ENCODE measurements around the gene LCE3B. TPM values are rescaled to one million over a fixed set of nuclear protein-coding genes. Genes with fewer than 3 reads are reported as not detected.
"Not testable (repeated sequence)": the region's sequence is repeated elsewhere in the genome, so short reads cannot be mapped to it uniquely, and the experiment has no call there.

The LCE3B gene
- not detected for total RNA-seq

DNA sequence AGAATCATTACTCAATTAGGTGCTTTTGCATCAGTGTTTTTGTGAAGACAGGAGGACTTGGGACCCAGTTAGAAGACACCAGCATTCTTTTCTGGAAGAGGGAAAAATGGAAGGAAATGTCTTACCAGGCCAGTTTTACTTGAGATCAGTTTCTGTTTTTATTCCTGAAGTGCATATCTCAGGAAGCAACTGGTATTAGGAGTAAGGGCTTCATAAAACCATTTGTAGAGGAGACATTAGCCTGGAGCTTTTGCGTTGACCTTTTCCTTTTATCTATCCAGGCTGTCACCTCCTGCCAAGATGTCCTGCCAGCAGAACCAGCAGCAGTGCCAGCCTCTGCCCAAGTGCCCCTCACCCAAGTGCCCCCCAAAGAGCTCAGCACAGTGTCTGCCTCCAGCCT is at the start of gene LCE3B:
LCE3B (plus strand) TSS at position 301 of the 400 bp plus-strand sequence; CDS start at position 301, 0 bp downstream.
- Mint-ChIP-seq H3K27ac (no peak within 1 kb of the TSS), H3K4me1 (no peaks in the 10 kb centered on the region), H3K9me3 (peaks cover 3% of the 10 kb centered on the region), H3K4me3 (no peak within 1 kb of the TSS), H3K27me3 (peaks cover 41% of the 10 kb centered on the region), H3K36me3 (ENCODE audit: low read depth) (no peaks in the 10 kb centered on the region)
- no peak for ATAC-seq (replicated peaks)

DNA sequence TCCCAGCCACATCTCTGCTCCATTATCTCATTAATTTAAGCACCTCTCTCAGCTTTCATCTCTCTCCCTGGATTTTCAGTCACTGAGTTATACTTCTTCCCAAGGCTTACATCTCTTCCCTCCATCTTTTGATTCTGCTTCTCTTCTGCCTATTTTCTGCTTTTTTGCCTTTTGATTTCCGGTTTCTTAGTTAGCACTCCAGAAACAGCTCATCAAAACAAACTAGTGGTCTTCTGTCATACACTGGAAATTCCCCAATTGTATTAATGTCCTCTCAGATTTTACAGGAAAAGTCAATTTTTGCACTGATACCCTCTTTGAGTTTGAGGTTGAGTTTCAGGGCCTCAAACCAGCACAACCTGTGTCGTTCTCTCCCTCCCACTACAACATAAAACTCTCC is 48.5 kb upstream of the LCE3B start:
- Mint-ChIP-seq H3K27ac (no peak overlapping the region), H3K36me3 (ENCODE audit: low read depth) (no peaks in the 10 kb centered on the region), H3K4me3 (no peak overlapping the region), H3K9me3 (peaks cover 3% of the 10 kb centered on the region), H3K27me3 (peaks cover 7% of the 10 kb centered on the region), H3K4me1 (no peaks in the 10 kb centered on the region)
- no peak for ATAC-seq (replicated peaks)

DNA sequence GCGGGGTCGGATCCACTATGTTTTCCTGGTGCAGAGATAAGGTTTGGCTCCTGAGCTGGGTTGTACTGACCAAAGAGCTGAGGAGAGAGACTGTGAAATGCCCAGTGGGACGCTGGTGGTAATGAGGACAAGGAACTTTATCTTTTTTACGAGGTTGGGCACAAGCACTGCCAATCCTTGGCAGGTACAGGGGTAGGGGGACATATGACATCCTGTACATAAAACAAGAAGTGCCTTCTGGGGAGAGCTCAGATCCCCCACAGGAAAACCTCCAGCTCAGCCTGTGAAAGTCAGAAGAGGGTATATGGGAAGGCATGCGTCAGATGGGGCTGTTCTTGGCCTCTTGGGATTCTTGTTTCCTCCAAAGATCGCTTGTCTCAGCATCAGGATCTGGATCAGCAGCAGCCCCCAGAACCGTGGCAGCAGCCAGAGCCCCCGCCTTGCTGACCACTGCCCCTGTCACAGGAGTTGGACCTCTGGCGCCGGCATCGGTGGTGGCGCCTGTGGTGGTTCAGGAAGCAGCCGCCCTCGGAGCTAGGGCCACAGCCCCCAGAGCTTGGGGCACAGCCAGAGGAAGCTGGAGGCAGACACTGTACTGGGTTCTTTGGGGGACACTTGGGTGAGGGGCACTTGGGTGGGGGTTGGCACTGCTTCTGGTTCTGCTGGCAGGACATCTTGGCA is 47.9 kb upstream of the LCE3B start:
- H3K27me3 Mint-ChIP-seq: peaks cover 7% of the 10 kb centered on the region
- H3K27ac Mint-ChIP-seq: no peak overlapping the region
- no peak for ATAC-seq (replicated peaks)
- H3K4me3 Mint-ChIP-seq: no peak overlapping the region
- H3K36me3 Mint-ChIP-seq (ENCODE audit: low read depth): no peaks in the 10 kb centered on the region
- H3K9me3 Mint-ChIP-seq: peaks cover 3% of the 10 kb centered on the region
- H3K4me1 Mint-ChIP-seq: no peaks in the 10 kb centered on the region

DNA sequence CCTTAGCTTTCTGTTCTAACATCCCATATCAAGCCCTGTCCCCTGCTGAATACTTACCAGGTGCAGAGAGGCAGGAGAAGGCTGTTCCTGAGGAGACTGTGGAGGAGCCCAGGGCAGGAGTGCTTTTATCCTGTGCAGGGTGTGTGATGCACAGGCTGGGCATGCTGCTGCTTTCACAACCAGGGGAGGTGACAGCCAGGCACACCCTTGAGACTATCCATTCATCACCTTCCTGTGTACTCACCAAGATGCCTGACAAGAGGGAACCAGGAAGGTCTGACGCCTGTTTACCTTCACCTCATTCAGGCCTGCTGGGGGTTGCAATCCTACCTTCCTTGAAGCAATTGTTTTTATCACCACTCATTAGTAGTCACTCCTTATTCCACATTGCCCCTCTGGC is 46.9 kb upstream of the LCE3B start, which contains the start of gene LCE3E:
LCE3E (minus strand) TSS at position 100 of the 400 bp plus-strand sequence. CDS start 572 bp downstream, outside the sequence.
- peaks cover 3% of the 10 kb centered on the region for H3K9me3 Mint-ChIP-seq
- ATAC-seq (replicated peaks): peak; percentile 21
- H3K4me3 Mint-ChIP-seq: no peak within 1 kb of the TSS
- no peak within 1 kb of the TSS for H3K27ac Mint-ChIP-seq
- H3K27me3 Mint-ChIP-seq: peaks cover 12% of the 10 kb centered on the region
- H3K36me3 Mint-ChIP-seq (ENCODE audit: low read depth): no peaks in the 10 kb centered on the region
- H3K4me1 Mint-ChIP-seq: no peaks in the 10 kb centered on the region

- H3K4me3 Mint-ChIP-seq: no peak overlapping the region
- peak; percentile 94 for ATAC-seq (replicated peaks)
- H3K27ac Mint-ChIP-seq: no peak overlapping the region
- H3K4me1 Mint-ChIP-seq: no peaks in the 10 kb centered on the region
- H3K27me3 Mint-ChIP-seq: peaks cover 36% of the 10 kb centered on the region
- no peaks in the 10 kb centered on the region for H3K36me3 Mint-ChIP-seq (ENCODE audit: low read depth)
- H3K9me3 Mint-ChIP-seq: no peaks in the 10 kb centered on the region
Measured at GRCh38 chr1:152577168-152577567, 36.4 kb upstream of the LCE3B start.

GRCh38 chr1:152579526-152579925 is 34.1 kb upstream of the LCE3B start:
- not testable (repeated sequence) for ATAC-seq (replicated peaks); H3K36me3 Mint-ChIP-seq (ENCODE audit: low read depth); H3K9me3 Mint-ChIP-seq; H3K4me1 Mint-ChIP-seq; H3K4me3 Mint-ChIP-seq; H3K27ac Mint-ChIP-seq
- peaks cover 30% of the 10 kb centered on the region for H3K27me3 Mint-ChIP-seq

GRCh38 chr1:152580433-152580832 is 33.2 kb upstream of the LCE3B start, which contains the start of gene LCE3D:
TSS of gene LCE3D (minus strand) at chr1:152580516. CDS start at chr1:152579936, 580 bp downstream.
- Mint-ChIP-seq H3K9me3 (no peaks in the 10 kb centered on the region), H3K36me3 (ENCODE audit: low read depth) (no peaks in the 10 kb centered on the region), H3K4me1 (no peaks in the 10 kb centered on the region), H3K4me3 (no peak within 1 kb of the TSS), H3K27me3 (peaks cover 24% of the 10 kb centered on the region), H3K27ac (no peak within 1 kb of the TSS)
- no peak for ATAC-seq (replicated peaks)

DNA sequence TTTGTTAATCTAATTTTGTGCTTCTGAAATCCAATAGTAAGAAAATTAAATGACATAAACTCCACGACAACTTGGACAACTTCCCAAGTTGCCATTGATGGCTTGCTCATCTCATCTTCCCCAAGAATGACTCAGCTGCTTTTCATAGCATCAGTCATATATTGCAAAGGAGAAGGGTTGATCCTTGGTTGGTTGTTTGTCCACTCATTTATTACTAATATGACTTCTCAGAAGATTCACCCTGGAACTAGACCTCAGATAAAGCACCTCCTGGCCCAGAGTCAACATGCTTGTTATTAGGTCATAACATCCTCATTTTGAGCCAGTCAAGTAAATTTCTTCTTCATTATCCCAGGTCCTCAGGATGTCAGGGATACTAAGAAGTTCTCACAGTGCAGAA is 31.0 kb upstream of the LCE3B start:
- no peaks in the 10 kb centered on the region for H3K4me1 Mint-ChIP-seq
- peaks cover 26% of the 10 kb centered on the region for H3K27me3 Mint-ChIP-seq
- H3K4me3 Mint-ChIP-seq: no peak overlapping the region
- no peaks in the 10 kb centered on the region for H3K9me3 Mint-ChIP-seq
- ATAC-seq (replicated peaks): peak; percentile 44
- no peaks in the 10 kb centered on the region for H3K36me3 Mint-ChIP-seq (ENCODE audit: low read depth)
- no peak overlapping the region for H3K27ac Mint-ChIP-seq

GRCh38 chr1:152585586-152585985 is 28.0 kb upstream of the LCE3B start:
- no peak for ATAC-seq (replicated peaks)
- H3K9me3 Mint-ChIP-seq: no peaks in the 10 kb centered on the region

DNA sequence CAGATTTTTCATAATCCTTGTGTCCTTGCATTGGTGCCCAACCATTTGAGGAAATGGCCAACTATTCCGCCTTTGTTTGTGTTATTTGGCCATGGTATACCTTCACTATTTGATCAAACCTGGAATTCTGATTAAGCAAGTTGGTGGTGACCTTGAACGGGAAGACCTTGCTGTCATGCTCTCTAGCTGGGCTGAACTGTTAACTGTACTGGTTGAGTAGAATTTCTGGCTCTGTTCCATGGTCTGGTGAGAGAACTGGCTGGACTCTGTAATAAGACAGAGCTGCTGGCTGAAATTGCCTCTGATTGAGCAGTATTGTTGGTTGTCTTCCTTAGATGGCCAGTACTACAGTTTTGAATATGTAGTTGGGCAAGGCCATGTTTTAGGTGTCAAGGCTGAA is 16.6 kb upstream of the LCE3B start:
- no peaks in the 10 kb centered on the region for H3K36me3 Mint-ChIP-seq (ENCODE audit: low read depth)
- no peak overlapping the region for H3K4me3 Mint-ChIP-seq
- H3K27me3 Mint-ChIP-seq: peaks cover 29% of the 10 kb centered on the region
- no peak overlapping the region for H3K27ac Mint-ChIP-seq
- H3K4me1 Mint-ChIP-seq: no peaks in the 10 kb centered on the region
- no peak for ATAC-seq (replicated peaks)
- H3K9me3 Mint-ChIP-seq: peaks cover 5% of the 10 kb centered on the region

More at GRCh38 chr1:152585586-152585985, 28.0 kb upstream of the LCE3B start:
- H3K36me3 Mint-ChIP-seq (ENCODE audit: low read depth): no peaks in the 10 kb centered on the region
- no peak overlapping the region for H3K27ac Mint-ChIP-seq
- H3K4me1 Mint-ChIP-seq: no peaks in the 10 kb centered on the region
- peaks cover 19% of the 10 kb centered on the region for H3K27me3 Mint-ChIP-seq
- no peak overlapping the region for H3K4me3 Mint-ChIP-seq

GRCh38 chr1:152599934-152600333 is 13.7 kb upstream of the LCE3B start, which contains the start of gene LCE3C:
TSS of gene LCE3C (plus strand) at chr1:152600234. CDS start at chr1:152600732, 498 bp downstream.
- ATAC-seq (replicated peaks): no peak
- H3K4me1 Mint-ChIP-seq: no peaks in the 10 kb centered on the region

DNA sequence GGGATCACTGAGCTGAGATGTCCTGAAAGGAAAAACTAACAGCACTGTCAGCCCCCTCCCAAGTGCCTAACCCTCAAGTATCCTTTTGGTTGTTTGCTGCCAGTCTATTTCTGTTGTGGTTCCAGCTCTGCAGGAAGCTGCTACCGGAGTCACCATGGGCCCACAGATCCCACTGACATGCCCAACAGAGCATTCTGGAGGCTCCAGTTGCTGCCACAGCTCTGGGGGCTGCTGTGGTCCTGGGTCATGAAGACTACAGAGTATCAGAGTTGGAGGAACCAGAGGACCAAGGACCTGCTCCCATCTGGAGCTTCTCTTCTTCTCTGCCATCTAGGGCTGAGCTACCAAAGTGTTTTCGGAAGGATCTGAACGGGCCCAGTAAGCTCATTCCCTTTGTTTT is 8.4 kb downstream of the LCE3B start:
- no peaks in the 10 kb centered on the region for H3K36me3 Mint-ChIP-seq (ENCODE audit: low read depth)
- H3K4me3 Mint-ChIP-seq: no peak overlapping the region
- H3K27me3 Mint-ChIP-seq: peaks cover 19% of the 10 kb centered on the region
- H3K9me3 Mint-ChIP-seq: peaks cover 7% of the 10 kb centered on the region
- ATAC-seq (replicated peaks): no peak
- H3K27ac Mint-ChIP-seq: no peak overlapping the region
- no peaks in the 10 kb centered on the region for H3K4me1 Mint-ChIP-seq

More at GRCh38 chr1:152599934-152600333, 13.7 kb upstream of the LCE3B start, which contains the start of gene LCE3C:
- no peak within 1 kb of the TSS for H3K4me3 Mint-ChIP-seq
- peaks cover 5% of the 10 kb centered on the region for H3K9me3 Mint-ChIP-seq
- H3K27ac Mint-ChIP-seq: no peak within 1 kb of the TSS
- H3K27me3 Mint-ChIP-seq: peaks cover 34% of the 10 kb centered on the region
- H3K36me3 Mint-ChIP-seq (ENCODE audit: low read depth): no peaks in the 10 kb centered on the region

- no peaks in the 10 kb centered on the region for H3K4me1 Mint-ChIP-seq
- H3K36me3 Mint-ChIP-seq (ENCODE audit: low read depth): no peaks in the 10 kb centered on the region
- peaks cover 27% of the 10 kb centered on the region for H3K27me3 Mint-ChIP-seq
- no peak for ATAC-seq (replicated peaks)
- H3K9me3 Mint-ChIP-seq: peaks cover 7% of the 10 kb centered on the region
- H3K4me3 Mint-ChIP-seq: no peak within 1 kb of the TSS
- H3K27ac Mint-ChIP-seq: no peak within 1 kb of the TSS
Measured at GRCh38 chr1:152622803-152623202, 9.2 kb downstream of the LCE3B start, which contains the start of gene LCE3A. TSS of gene LCE3A (minus strand) at chr1:152623103. CDS start at chr1:152623103, 0 bp downstream.

DNA sequence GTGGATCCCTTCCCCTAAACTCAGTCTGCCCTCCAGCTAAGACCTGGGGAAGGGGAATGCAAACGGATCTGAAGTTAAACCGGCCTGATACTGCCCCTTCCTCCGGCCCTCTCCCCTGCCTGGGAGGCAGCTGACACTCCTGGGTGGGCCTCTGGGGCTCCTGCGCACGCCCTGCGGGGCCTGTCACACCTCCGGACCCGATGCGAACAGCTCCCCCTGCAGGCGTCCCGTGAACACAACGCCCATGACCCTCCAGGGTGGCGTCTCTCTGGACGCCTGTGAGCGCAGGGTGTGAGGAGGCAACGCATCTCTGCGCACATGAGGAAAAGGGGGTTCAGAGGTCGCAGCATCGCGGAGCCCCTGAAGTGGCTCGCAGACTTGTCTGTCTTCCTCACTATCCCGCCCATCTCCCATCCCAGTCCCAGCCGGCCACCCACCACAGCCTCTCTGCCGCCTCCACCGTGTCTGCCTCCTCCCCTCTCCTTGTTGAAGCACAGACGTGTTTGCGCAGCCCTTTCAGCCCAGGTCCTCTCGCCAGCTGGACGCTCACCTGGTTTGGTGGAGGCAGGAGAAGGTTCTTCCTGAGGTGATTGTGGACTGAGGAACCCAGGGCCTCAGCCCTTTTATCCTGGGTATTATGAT is 9.7 kb downstream of the LCE3B start:
- H3K4me1 Mint-ChIP-seq: no peaks in the 10 kb centered on the region
- H3K9me3 Mint-ChIP-seq: peaks cover 6% of the 10 kb centered on the region
- no peak overlapping the region for H3K27ac Mint-ChIP-seq
- no peaks in the 10 kb centered on the region for H3K36me3 Mint-ChIP-seq (ENCODE audit: low read depth)
- H3K4me3 Mint-ChIP-seq: no peak overlapping the region
- no peak for ATAC-seq (replicated peaks)
- H3K27me3 Mint-ChIP-seq: peaks cover 31% of the 10 kb centered on the region

GRCh38 chr1:152626744-152627143 is 13.1 kb downstream of the LCE3B start:
- Mint-ChIP-seq H3K4me3 (no peak overlapping the region), H3K9me3 (no peaks in the 10 kb centered on the region)
- no peak for ATAC-seq (replicated peaks)

More at GRCh38 chr1:152626744-152627143, 13.1 kb downstream of the LCE3B start:
- Mint-ChIP-seq H3K4me1 (no peaks in the 10 kb centered on the region), H3K36me3 (ENCODE audit: low read depth) (no peaks in the 10 kb centered on the region), H3K27me3 (peaks cover 35% of the 10 kb centered on the region), H3K27ac (no peak overlapping the region)
